Retinal pigment epithelial cell (primary cell): ENCODE measurements around the gene ACO1.

ENCODE experiments used
- DNase-seq: peaks from one replicate; pipeline ENCODE4 v3.0.0-alpha.2; 2010; ENCODE audit warnings: low read depth
- H3K4me3 ChIP-seq: 2 replicates; pipeline ENCODE4 v1.5.1; 2011; ENCODE audit warnings: mild to moderate bottlenecking, low read length, control low read depth, moderate library complexity
- CTCF ChIP-seq: conservative IDR thresholded peaks from 2 replicates; pipeline ENCODE4 v1.5.1; 2011; ENCODE audit warnings: low read depth, low read length, control low read depth, inconsistent platforms

Gene ACO1

GRCh38 chr9:32483343-32483742 is 98.9 kb downstream of the ACO1 start:
- no peak overlapping the region for H3K4me3 ChIP-seq
- DNase-seq = no peak
- TF ChIP-seq CTCF = no peak

- TF ChIP-seq CTCF = no peak
- DNase-seq = no peak
Observed at GRCh38 chr9:32486839-32487562, 102.6 kb downstream of the ACO1 start.

GRCh38 chr9:32487981-32488380 is 103.5 kb downstream of the ACO1 start:
- DNase-seq = no peak
- no peak overlapping the region for H3K4me3 ChIP-seq
- TF ChIP-seq CTCF = no peak

More at GRCh38 chr9:32486839-32487562, 102.6 kb downstream of the ACO1 start:
- no peak overlapping the region for H3K4me3 ChIP-seq

- DNase-seq = no peak
- no peak for TF ChIP-seq CTCF
- H3K4me3 ChIP-seq = no peak overlapping the region
Observed at GRCh38 chr9:32490601-32491000, 106.2 kb downstream of the ACO1 start.

GRCh38 chr9:32497921-32498320 is 113.5 kb downstream of the ACO1 start:
- no peak for DNase-seq
- H3K4me3 ChIP-seq = no peak overlapping the region
- no peak for TF ChIP-seq CTCF

- no peak for TF ChIP-seq CTCF
- DNase-seq = no peak
Observed at GRCh38 chr9:32500768-32501167, 116.3 kb downstream of the ACO1 start.

GRCh38 chr9:32501868-32502267 is 117.4 kb downstream of the ACO1 start:
- no peak overlapping the region for H3K4me3 ChIP-seq
- no peak for DNase-seq
- TF ChIP-seq CTCF = no peak

More at GRCh38 chr9:32500768-32501167, 116.3 kb downstream of the ACO1 start:
- no peak overlapping the region for H3K4me3 ChIP-seq
